Measurements from ENCODE around the gene OBSCN. TPM values are rescaled to one million over a fixed set of nuclear protein-coding genes. Genes with fewer than 3 reads are reported as not detected.

The OBSCN gene
- total and polyA plus RNA-seq, 11 donors: 155 to 524 (median 354) TPM

DNA sequence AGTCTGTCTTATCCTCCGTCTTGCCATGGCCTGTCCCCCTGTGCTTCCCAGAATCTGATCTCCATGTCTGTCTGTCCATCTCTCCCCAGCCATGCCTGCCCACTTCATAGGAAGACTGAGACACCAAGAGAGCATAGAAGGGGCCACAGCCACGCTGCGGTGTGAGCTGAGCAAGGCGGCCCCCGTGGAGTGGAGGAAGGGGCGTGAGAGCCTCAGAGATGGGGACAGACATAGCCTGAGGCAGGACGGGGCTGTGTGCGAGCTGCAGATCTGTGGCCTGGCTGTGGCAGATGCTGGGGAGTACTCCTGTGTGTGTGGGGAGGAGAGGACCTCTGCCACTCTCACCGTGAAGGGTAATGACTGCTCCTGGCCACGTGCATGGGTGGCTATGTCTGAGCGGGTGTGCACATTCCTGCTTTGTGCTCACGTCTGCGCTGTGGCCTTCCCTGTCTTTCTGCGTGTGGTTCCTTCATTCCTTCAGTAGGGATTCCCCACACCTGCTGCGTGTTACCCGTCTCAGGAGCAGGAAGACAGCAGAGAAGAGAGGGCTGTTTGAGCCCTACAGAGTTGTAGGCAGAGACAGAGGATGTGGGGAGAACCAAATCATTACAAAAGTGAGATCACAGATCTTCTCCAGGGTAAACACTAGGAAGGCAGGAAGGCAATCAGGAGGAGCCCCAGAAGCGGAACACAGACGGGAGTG is 80.8 kb downstream of the OBSCN start:
- peaks cover 0 to 96% (median 54%) of the 10 kb centered on the region in 9 donors for H3K36me3 ChIP-seq
- TF ChIP-seq CTCF (IDR thresholded peaks at IDR 0.05) (no peak), POLR2A (IDR thresholded peaks at IDR 0.05) (no peak)
- H3K27ac ChIP-seq: no peak overlapping the region
- H3K4me1 ChIP-seq: peaks cover 0 to 7% (median 0%) of the 10 kb centered on the region in 12 donors
- no peaks in the 10 kb centered on the region for H3K9me3 ChIP-seq
- WGBS, 4 donors: 76 to 84% (median 81%) methylated on average over 18 of the region's 18 CpGs
- no peaks in the 10 kb centered on the region for H3K27me3 ChIP-seq
- ATAC-seq (no peak), DNase-seq (peak in 3 of 5 donors; percentile 11 to 47 (median 14))
- no peak overlapping the region for H3K4me3 ChIP-seq
- intact Hi-C loops (cut with DNase I): no loop called here

DNA sequence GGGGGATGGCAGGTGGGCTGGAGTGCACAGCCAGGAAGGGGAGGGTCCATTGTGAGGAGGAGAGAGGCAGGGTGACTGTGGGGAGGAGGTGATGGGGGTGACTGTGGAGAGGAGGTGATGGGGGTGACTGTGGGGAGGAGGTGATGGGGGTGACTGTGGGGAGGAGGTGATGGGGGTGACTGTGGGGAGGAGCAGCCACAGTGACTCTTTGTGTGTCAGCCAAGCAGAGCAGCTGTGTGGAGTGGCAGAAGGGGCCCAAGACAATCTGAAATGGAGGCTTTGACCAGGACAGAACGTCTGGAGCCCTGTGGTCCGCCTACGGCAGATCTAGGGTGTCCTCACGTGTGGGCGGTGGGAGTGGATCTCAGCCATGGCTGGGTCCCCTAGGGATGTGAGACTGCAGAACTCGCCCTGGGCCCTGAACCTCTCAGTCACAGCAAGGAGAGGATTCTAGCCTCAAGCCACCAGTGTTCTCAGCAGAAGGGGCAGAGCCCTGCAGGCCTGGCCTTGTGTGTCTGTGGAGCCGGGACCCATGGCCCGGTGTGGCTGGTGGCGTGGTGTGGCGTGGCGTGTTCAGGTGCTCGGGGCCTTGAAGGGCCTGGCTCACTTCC is 81.5 kb downstream of the OBSCN start:
- DNase-seq (peak in 2 of 5 donors; percentile 9 to 17), ATAC-seq (no peak)
- no peak overlapping the region for H3K27ac ChIP-seq
- intact Hi-C loops (cut with DNase I): no loop called here
- peaks cover 0 to 96% (median 54%) of the 10 kb centered on the region in 9 donors for H3K36me3 ChIP-seq
- H3K9me3 ChIP-seq: no peaks in the 10 kb centered on the region
- no peak overlapping the region for H3K4me3 ChIP-seq
- H3K27me3 ChIP-seq: no peaks in the 10 kb centered on the region
- WGBS, 4 donors: 75 to 80% (median 79%) methylated on average over 12 of the region's 12 CpGs
- no peak for TF ChIP-seq CTCF (IDR thresholded peaks at IDR 0.05)
- TF ChIP-seq POLR2A (IDR thresholded peaks at IDR 0.05): no peak
- peaks cover 0 to 1% (median 0%) of the 10 kb centered on the region in 12 donors for H3K4me1 ChIP-seq

- TF ChIP-seq POLR2A (IDR thresholded peaks at IDR 0.05) (no peak), CTCF (IDR thresholded peaks at IDR 0.05) (no peak)
- ATAC-seq: no peak
These were observed 82.4 kb downstream of the OBSCN start for GRCh38 chr1:228289996-228290881.

More at GRCh38 chr1:228289996-228290881, 82.4 kb downstream of the OBSCN start:
- H3K36me3 ChIP-seq: peaks cover 0 to 97% (median 55%) of the 10 kb centered on the region in 9 donors
- intact Hi-C loops (cut with DNase I): no loop called here
- WGBS, 4 donors: 86 to 92% (median 89%) methylated on average over 11 to 22 of the region's 22 CpGs
- no peaks in the 10 kb centered on the region for H3K9me3 ChIP-seq
- H3K27me3 ChIP-seq: no peaks in the 10 kb centered on the region
- H3K27ac ChIP-seq: no peak overlapping the region
- DNase-seq: peak in 3 of 5 donors; percentile 16 to 44 (median 18)
- H3K4me1 ChIP-seq: no peaks in the 10 kb centered on the region
- H3K4me3 ChIP-seq: no peak overlapping the region

Measured in heart left ventricle (tissue), 16 donors.